Karpas-422 (cell line): Measurements from ENCODE around the gene CLCN6. TPM values are rescaled to one million over a fixed set of nuclear protein-coding genes. Genes with fewer than 3 reads are reported as not detected.

Experiments used
- DNase-seq: peaks from one replicate; pipeline ENCODE4 v3.0.0-alpha.2; 2015
- H2AFZ ChIP-seq: fragments of 200-600 bp; sonication (generic); 2 replicates; pipeline ENCODE4 v1.6.1; 2014; ENCODE audit warnings: antibody characterized with exemption, low read length, mixed read lengths
- H3K27ac ChIP-seq: fragments of 200-600 bp; sonication (generic); 2 replicates; pipeline ENCODE4 v1.5.1; 2014; ENCODE audit warnings: mild to moderate bottlenecking, low read length, moderate library complexity
- H3K27me3 ChIP-seq: fragments of 200-600 bp; sonication (generic); 2 replicates; pipeline ENCODE4 v1.6.1; 2014; ENCODE audit warnings: low read length, mixed read lengths
- H3K36me3 ChIP-seq: fragments of 200-600 bp; sonication (generic); 2 replicates; pipeline ENCODE4 v1.6.1; 2014; ENCODE audit warnings: low read length, mixed read lengths; ENCODE audit not compliant: insufficient read depth
- H3K4me1 ChIP-seq: fragments of 200-600 bp; sonication (generic); 2 replicates; pipeline ENCODE4 v1.6.1; 2014; ENCODE audit warnings: mild to moderate bottlenecking, low read length, mixed read lengths
- H3K4me2 ChIP-seq: fragments of 200-600 bp; sonication (generic); 2 replicates; pipeline ENCODE4 v1.6.1; 2014; ENCODE audit warnings: low read length, low read depth, mild to moderate bottlenecking; ENCODE audit not compliant: poor library complexity, severe bottlenecking
- H3K4me3 ChIP-seq: fragments of 200-600 bp; sonication (generic); 2 replicates; pipeline ENCODE4 v1.5.1; 2014; ENCODE audit warnings: mild to moderate bottlenecking, antibody characterized with exemption, low read length, mixed read lengths
- H3K79me2 ChIP-seq: fragments of 200-600 bp; sonication (generic); 2 replicates; pipeline ENCODE4 v1.6.1; 2014; ENCODE audit warnings: mild to moderate bottlenecking, low read length, mixed read lengths
- H3K9ac ChIP-seq: fragments of 200-600 bp; sonication (generic); 2 replicates; pipeline ENCODE4 v1.6.0; 2014; ENCODE audit warnings: low read length
- H3K9me2 ChIP-seq: fragments of 200-600 bp; sonication (generic), shearing (Covaris generic); replicated peaks from 2 replicates; pipeline ENCODE4 v1.6.0; 2014; ENCODE audit warnings: mild to moderate bottlenecking, low read length, moderate library complexity; ENCODE audit not compliant: insufficient read depth
- H3K9me3 ChIP-seq: fragments of 300-700, 200-600 bp; sonication (generic); 2 replicates; pipeline ENCODE4 v1.6.1; 2014; ENCODE audit warnings: low read length, mixed read lengths
- H4K20me1 ChIP-seq: fragments of 200-600 bp; sonication (generic); 2 replicates; pipeline ENCODE4 v1.6.1; 2014; ENCODE audit warnings: mild to moderate bottlenecking, antibody characterized with exemption, low read length, low read depth; ENCODE audit not compliant: insufficient read depth
- total RNA-seq: library from RNA; depleted of rRNA; stranded (reverse); fragments of >200 nt; shearing (Covaris generic); gene quantifications from 2 replicates; pipeline ENCODE4 v1.2.3, GENCODE V29; 2014; ENCODE audit warnings: low replicate concordance

The CLCN6 gene
- total RNA-seq, 1 experiment from 2014 or later = 22.0 TPM

GRCh38 chr1:11777658-11778322 lies 28.2 kb upstream of the CLCN6 start:
- no peak overlapping the region for H3K4me2 ChIP-seq
- H3K27ac ChIP-seq = no peak overlapping the region
- H3K4me1 ChIP-seq = no peaks in the 10 kb centered on the region
- no peak overlapping the region for H2AFZ ChIP-seq
- H3K9me2 ChIP-seq = no peaks in the 10 kb centered on the region
- H3K79me2 ChIP-seq = no peaks in the 10 kb centered on the region
- DNase-seq = no peak
- H3K4me3 ChIP-seq = no peak overlapping the region
- H3K27me3 ChIP-seq = no peaks in the 10 kb centered on the region
- H4K20me1 ChIP-seq = no peaks in the 10 kb centered on the region
- no peaks in the 10 kb centered on the region for H3K9me3 ChIP-seq
- H3K36me3 ChIP-seq = no peaks in the 10 kb centered on the region
- no peak overlapping the region for H3K9ac ChIP-seq

- Histone ChIP-seq H3K9me2 (no peaks in the 10 kb centered on the region), H4K20me1 (no peaks in the 10 kb centered on the region), H3K9me3 (no peaks in the 10 kb centered on the region), H3K4me3 (no peak overlapping the region), H3K27ac (no peak overlapping the region), H2AFZ (no peak overlapping the region), H3K36me3 (no peaks in the 10 kb centered on the region), H3K4me1 (no peaks in the 10 kb centered on the region), H3K27me3 (no peaks in the 10 kb centered on the region), H3K9ac (no peak overlapping the region), H3K4me2 (no peak overlapping the region), H3K79me2 (no peaks in the 10 kb centered on the region)
- no peak for DNase-seq
Measured at GRCh38 chr1:11778336-11778735, 27.7 kb upstream of the CLCN6 start.

- no peaks in the 10 kb centered on the region for H3K79me2 ChIP-seq
- no peaks in the 10 kb centered on the region for H4K20me1 ChIP-seq
- H3K27me3 ChIP-seq = no peaks in the 10 kb centered on the region
- H3K27ac ChIP-seq = no peak overlapping the region
- no peak overlapping the region for H3K4me2 ChIP-seq
- H3K9me2 ChIP-seq = no peaks in the 10 kb centered on the region
- no peak overlapping the region for H3K4me3 ChIP-seq
- H3K4me1 ChIP-seq = no peaks in the 10 kb centered on the region
- DNase-seq = no peak
- H3K36me3 ChIP-seq = no peaks in the 10 kb centered on the region
- H3K9me3 ChIP-seq = no peaks in the 10 kb centered on the region
- H2AFZ ChIP-seq = no peak overlapping the region
- no peak overlapping the region for H3K9ac ChIP-seq
Measured at GRCh38 chr1:11778844-11779623, 27.0 kb upstream of the CLCN6 start.

DNA sequence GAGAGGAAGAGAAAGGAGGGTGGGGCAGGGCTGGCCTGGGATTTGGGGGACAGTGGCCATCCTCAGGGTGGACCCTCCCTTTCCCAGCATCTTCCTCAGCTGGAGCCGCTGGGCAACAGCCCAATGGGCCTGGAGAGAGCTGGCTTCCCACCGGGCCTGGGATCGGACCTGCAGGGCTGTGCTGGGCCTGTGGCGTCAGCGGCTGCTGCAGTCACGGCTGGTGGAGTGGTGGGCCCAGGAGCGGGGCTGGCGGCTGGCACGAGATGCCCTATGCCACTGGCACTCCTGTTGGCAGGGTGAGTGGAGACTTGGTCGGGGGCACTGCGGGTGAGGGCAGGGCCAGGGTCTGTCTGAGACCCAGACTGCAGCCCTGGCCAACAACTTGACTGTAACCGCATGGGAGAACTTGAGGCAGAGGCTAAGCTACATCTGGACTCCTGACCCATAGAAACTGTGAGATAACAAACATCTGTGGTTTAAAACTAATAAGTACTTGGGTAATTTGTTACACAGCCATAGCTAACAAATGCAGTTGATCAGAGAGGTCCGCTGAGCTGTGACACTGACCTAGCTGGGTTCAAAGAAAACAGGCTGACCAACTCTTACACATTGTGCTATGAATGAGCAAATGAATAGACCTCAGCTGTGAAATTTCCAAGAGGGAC lies 26.1 kb upstream of the CLCN6 start:
- no peaks in the 10 kb centered on the region for H4K20me1 ChIP-seq

GRCh38 chr1:11780380-11781147 lies 25.4 kb upstream of the CLCN6 start:
- no peak overlapping the region for H3K9ac ChIP-seq
- H3K79me2 ChIP-seq = no peaks in the 10 kb centered on the region
- H2AFZ ChIP-seq = no peak overlapping the region
- no peaks in the 10 kb centered on the region for H3K36me3 ChIP-seq
- H3K4me2 ChIP-seq = no peak overlapping the region
- H3K4me3 ChIP-seq = no peak overlapping the region
- H3K9me2 ChIP-seq = no peaks in the 10 kb centered on the region
- H3K27ac ChIP-seq = no peak overlapping the region
- DNase-seq = no peak
- H3K27me3 ChIP-seq = no peaks in the 10 kb centered on the region
- H3K9me3 ChIP-seq = no peaks in the 10 kb centered on the region
- no peaks in the 10 kb centered on the region for H4K20me1 ChIP-seq
- no peaks in the 10 kb centered on the region for H3K4me1 ChIP-seq

More for the DNA sequence above, 26.1 kb upstream of the CLCN6 start:
- no peaks in the 10 kb centered on the region for H3K27me3 ChIP-seq
- H3K79me2 ChIP-seq = no peaks in the 10 kb centered on the region
- H3K9me3 ChIP-seq = no peaks in the 10 kb centered on the region
- H3K9ac ChIP-seq = no peak overlapping the region
- no peaks in the 10 kb centered on the region for H3K36me3 ChIP-seq
- no peak overlapping the region for H3K4me3 ChIP-seq
- H3K4me1 ChIP-seq = no peaks in the 10 kb centered on the region
- no peak overlapping the region for H3K27ac ChIP-seq
- H3K9me2 ChIP-seq = no peaks in the 10 kb centered on the region
- DNase-seq = no peak
- H2AFZ ChIP-seq = no peak overlapping the region
- no peak overlapping the region for H3K4me2 ChIP-seq

- Histone ChIP-seq H3K4me3 (no peak overlapping the region), H2AFZ (no peak overlapping the region), H3K9me3 (no peaks in the 10 kb centered on the region), H3K9ac (no peak overlapping the region), H3K4me2 (no peak overlapping the region), H3K27ac (no peak overlapping the region), H3K36me3 (no peaks in the 10 kb centered on the region), H3K9me2 (no peaks in the 10 kb centered on the region), H3K79me2 (no peaks in the 10 kb centered on the region), H3K27me3 (no peaks in the 10 kb centered on the region), H3K4me1 (no peaks in the 10 kb centered on the region), H4K20me1 (no peaks in the 10 kb centered on the region)
- no peak for DNase-seq
Measured at GRCh38 chr1:11781297-11781696, 24.7 kb upstream of the CLCN6 start.

DNA sequence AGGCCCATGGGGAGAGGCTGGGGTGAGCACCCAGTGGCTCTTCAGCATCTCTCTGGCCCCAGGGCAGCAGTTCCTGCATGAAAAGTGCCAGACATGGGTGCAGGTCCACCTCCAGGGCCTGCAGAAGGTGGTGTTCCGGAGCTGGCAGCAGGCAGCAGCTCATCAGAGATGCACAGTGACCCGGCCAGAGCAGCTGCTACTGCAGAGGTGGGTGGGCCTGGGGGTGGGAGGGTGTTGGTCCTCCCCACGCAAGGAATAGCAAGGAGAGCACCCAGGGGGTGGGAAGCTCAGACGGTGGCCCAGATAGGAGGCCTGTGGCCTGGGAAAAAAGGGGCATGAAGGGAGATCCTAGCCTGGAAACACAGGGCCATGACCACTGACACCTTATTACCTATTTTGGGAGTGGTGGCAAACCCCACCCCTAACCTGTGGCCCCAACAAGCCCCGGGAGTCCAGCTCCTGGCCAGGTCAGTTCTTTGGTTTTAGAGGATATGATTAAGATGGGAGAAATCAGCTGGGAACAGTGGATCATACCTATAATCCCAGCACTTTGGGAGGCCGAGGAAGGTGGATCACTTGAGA lies 23.8 kb upstream of the CLCN6 start:
- Histone ChIP-seq H3K27ac (no peak overlapping the region), H3K79me2 (no peaks in the 10 kb centered on the region), H3K9ac (no peak overlapping the region), H3K4me1 (no peaks in the 10 kb centered on the region), H4K20me1 (no peaks in the 10 kb centered on the region), H3K27me3 (no peaks in the 10 kb centered on the region), H3K4me2 (no peak overlapping the region), H3K4me3 (no peak overlapping the region), H2AFZ (no peak overlapping the region), H3K9me3 (no peaks in the 10 kb centered on the region), H3K36me3 (no peaks in the 10 kb centered on the region), H3K9me2 (no peaks in the 10 kb centered on the region)
- DNase-seq = no peak
